HEK293 (cell line): Measurements from ENCODE around the gene MYO5C.

Experiments used
- CTCF ChIA-PET: fragments of 350-600 bp; formaldehyde crosslinking; extraction: SDS; loops from one replicate; lab custom pipeline; 2021; ENCODE audit warnings: antibody characterized with exemption; lab: Yijun Ruan, JAX
- POLR2A ChIA-PET: fragments of 300-600 bp; formaldehyde crosslinking; extraction: SDS; loops from one replicate; lab custom pipeline; 2020; ENCODE audit warnings: antibody characterized with exemption, inconsistent platforms; lab: Yijun Ruan, JAX
- H3K27ac ChIP-seq: fragments of 200-500 bp; sonication (Bioruptor generic); 2 replicates; pipeline ENCODE4 v1.5.1; 2014; ENCODE audit warnings: low read depth, low read length, control low read depth, inconsistent platforms; ENCODE audit errors: extremely low read depth
- H3K36me3 ChIP-seq, 2 experiments: fragments of 200-500 bp in 1 of 2; sonication (Bioruptor generic) in 1 of 2; 1 replicate in 1 of 2; 2 replicates in 1 of 2; pipeline ENCODE4 v1.5.1; 2014 to 2017; ENCODE audit warnings: inconsistent platforms in 2 of 2, low read length in 2 of 2; ENCODE audit not compliant: control insufficient read depth in 2 of 2, insufficient read depth in 1 of 2
- H3K4me1 ChIP-seq: fragments of 200-500 bp; sonication (Bioruptor generic); 2 replicates; pipeline ENCODE4 v1.5.1; 2014; ENCODE audit warnings: mild to moderate bottlenecking, low read length, inconsistent platforms; ENCODE audit not compliant: control insufficient read depth, insufficient read depth
- H3K4me3 ChIP-seq: 2 replicates; pipeline ENCODE4 v1.5.1; 2011; ENCODE audit warnings: low read depth, mild to moderate bottlenecking, control low read depth, low read length, moderate library complexity
- H3K9me3 ChIP-seq: fragments of 200-500 bp; sonication (Bioruptor generic); 2 replicates; pipeline ENCODE4 v1.5.1; 2014; ENCODE audit warnings: low read depth, low read length, inconsistent platforms; ENCODE audit not compliant: control insufficient read depth, insufficient read depth
- EGR2 ChIP-seq: fragments of 450-650 bp; formaldehyde crosslinking; IDR thresholded peaks from 2 replicates; pipeline ENCODE4 v1.5.1; 2016; ENCODE audit warnings: low read depth, missing biosample characterization, missing genetic modification characterization
- FEZF1 ChIP-seq: fragments of 450-650 bp; formaldehyde crosslinking; IDR thresholded peaks from 2 replicates; pipeline ENCODE4 v1.5.1; 2016; ENCODE audit warnings: missing biosample characterization, missing genetic modification characterization
- SP3 ChIP-seq: fragments of 450-650 bp; formaldehyde crosslinking; IDR thresholded peaks from 2 replicates; pipeline ENCODE4 v1.5.1; 2016; ENCODE audit warnings: missing biosample characterization, missing genetic modification characterization
- WT1 ChIP-seq: fragments of 450-650 bp; formaldehyde crosslinking; IDR thresholded peaks from 2 replicates; pipeline ENCODE4 v1.5.1; 2016; ENCODE audit warnings: missing biosample characterization, missing genetic modification characterization
- ZBTB48 ChIP-seq: fragments of 450-650 bp; formaldehyde crosslinking; IDR thresholded peaks from 2 replicates; pipeline ENCODE4 v1.5.1; 2016; ENCODE audit warnings: missing biosample characterization, missing genetic modification characterization
- ZFHX2 ChIP-seq: fragments of 450-650 bp; formaldehyde crosslinking; conservative IDR thresholded peaks from 2 replicates; pipeline ENCODE4 v1.5.1; 2016; ENCODE audit warnings: missing biosample characterization, missing genetic modification characterization
- ZNF366 ChIP-seq: fragments of 450-650 bp; formaldehyde crosslinking; conservative IDR thresholded peaks from 2 replicates; pipeline ENCODE4 v1.5.1; 2016; ENCODE audit warnings: missing biosample characterization, missing genetic modification characterization
- TF ChIP-seq, protein P1 (sequence below): fragments of 450-650 bp; formaldehyde crosslinking; IDR thresholded peaks from 2 replicates; pipeline ENCODE4 v1.5.1; 2016; ENCODE audit warnings: missing biosample characterization, missing genetic modification characterization
- TF ChIP-seq, protein P2 (sequence below): fragments of 450-650 bp; formaldehyde crosslinking; IDR thresholded peaks from 2 replicates; pipeline ENCODE4 v1.5.1; 2017; ENCODE audit warnings: missing biosample characterization, missing genetic modification characterization
- TF ChIP-seq, protein P3 (sequence below): fragments of 450-650 bp; IDR thresholded peaks from 2 replicates; pipeline ENCODE4 v1.5.1; 2018; ENCODE audit warnings: missing biosample characterization, mild to moderate bottlenecking, missing genetic modification characterization

The MYO5C gene

DNA sequence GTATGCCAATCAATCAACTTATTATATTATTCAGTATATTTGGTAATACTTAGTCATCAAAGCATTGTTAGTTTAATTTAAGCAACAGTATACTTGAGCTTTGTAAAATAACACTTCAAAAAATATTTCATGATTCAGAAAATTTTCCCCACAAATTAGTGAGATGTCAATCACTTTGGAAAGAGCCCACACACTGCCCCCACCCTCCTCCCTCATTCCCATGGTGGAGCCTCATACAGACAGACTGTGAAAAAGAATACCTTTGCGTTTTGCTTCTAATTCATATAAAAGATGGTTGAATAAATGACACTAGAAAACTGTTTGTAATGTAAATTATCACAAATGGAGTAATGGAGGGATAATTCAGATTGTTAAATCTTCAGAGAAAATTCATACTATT is 43.3 kb upstream of the MYO5C start (continued):
- no peak for TF ChIP-seq ZFHX2 (tag by site-specific recombination)

DNA sequence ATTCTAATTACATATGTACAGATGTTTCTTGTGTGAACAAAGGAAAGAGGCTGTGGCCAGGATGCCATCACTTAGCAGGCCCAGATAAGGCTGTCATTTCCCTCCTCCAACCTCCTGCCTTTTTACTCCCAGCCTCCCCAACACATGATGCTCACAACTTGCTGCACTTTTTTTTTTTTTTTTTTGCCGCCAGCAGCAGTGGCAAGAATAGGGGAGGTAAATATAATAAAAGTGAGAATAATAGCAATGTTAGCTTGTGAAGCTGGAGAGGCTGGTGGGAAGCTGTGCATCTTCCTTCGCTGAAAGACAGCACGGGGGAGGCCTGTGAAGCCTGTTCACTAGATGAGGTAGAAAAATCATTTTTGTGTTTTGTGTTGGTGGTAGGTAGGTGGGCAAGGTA is 42.5 kb upstream of the MYO5C start:
- CTCF ChIA-PET, result no interaction called here
- Histone ChIP-seq H3K27ac (no peak overlapping the region), H3K4me1 (no peaks in the 10 kb centered on the region)
- TF ChIP-seq EGR2 (peak; percentile 55), WT1 (tag by site-specific recombination) (0 out of 2 replicates have a peak, but pooled peaks have one; percentile 12), FEZF1 (tag by site-specific recombination) (peak; percentile 30; the same call in 1 of the 2 replicates), ZFHX2 (tag by site-specific recombination) (peak; percentile 40), ZBTB48 (no peak)
- TF ChIP-seq, protein P1, sequence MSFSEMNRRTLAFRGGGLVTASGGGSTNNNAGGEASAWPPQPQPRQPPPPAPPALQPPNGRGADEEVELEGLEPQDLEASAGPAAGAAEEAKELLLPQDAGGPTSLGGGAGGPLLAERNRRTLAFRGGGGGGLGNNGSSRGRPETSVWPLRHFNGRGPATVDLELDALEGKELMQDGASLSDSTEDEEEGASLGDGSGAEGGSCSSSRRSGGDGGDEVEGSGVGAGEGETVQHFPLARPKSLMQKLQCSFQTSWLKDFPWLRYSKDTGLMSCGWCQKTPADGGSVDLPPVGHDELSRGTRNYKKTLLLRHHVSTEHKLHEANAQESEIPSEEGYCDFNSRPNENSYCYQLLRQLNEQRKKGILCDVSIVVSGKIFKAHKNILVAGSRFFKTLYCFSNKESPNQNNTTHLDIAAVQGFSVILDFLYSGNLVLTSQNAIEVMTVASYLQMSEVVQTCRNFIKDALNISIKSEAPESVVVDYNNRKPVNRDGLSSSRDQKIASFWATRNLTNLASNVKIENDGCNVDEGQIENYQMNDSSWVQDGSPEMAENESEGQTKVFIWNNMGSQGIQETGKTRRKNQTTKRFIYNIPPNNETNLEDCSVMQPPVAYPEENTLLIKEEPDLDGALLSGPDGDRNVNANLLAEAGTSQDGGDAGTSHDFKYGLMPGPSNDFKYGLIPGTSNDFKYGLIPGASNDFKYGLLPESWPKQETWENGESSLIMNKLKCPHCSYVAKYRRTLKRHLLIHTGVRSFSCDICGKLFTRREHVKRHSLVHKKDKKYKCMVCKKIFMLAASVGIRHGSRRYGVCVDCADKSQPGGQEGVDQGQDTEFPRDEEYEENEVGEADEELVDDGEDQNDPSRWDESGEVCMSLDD (tag by site-specific recombination), result no peak
- TF ChIP-seq, all 188 proteins: peak for 4
- POLR2A ChIA-PET, result no interaction called here
- Histone ChIP-seq H3K9me3 (no peaks in the 10 kb centered on the region), H3K4me3 (no peak overlapping the region), H3K36me3 (peaks cover 0 to 5% of the 10 kb centered on the region in 2 experiments; a peak in 1 of 3 replicates)

DNA sequence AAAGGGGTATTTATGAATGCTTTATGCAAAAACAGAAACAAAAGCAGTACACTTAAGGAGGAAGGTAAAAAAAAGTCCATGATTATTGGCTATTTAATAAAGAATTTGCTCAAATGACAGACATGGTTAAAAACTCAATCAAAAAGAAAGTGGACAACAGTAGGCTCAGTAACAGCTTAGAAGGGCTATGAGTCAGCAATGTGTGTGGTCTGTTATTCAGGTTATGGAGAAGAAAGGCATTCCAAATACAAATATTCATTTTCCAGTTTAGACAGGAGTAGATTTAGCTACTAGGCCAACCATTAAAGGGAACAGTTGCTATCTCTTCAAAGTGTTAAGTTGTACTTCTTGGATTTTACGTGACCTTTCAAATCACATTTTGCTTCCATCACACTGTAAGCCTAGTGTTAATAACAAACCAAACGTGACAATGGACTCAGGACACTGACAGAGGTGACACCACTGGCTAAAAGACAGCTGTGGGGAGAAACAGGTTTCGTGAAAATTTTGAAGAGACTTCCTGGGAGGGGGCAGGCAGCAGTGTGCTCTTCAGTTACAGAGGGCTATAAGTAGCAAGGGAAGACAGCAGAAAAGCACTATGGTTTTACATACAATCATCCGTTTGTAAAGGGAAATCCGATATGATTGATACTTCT is 41.7 kb upstream of the MYO5C start:
- no peak overlapping the region for H3K4me3 ChIP-seq
- H3K4me1 ChIP-seq, result no peaks in the 10 kb centered on the region
- TF ChIP-seq, protein P2, sequence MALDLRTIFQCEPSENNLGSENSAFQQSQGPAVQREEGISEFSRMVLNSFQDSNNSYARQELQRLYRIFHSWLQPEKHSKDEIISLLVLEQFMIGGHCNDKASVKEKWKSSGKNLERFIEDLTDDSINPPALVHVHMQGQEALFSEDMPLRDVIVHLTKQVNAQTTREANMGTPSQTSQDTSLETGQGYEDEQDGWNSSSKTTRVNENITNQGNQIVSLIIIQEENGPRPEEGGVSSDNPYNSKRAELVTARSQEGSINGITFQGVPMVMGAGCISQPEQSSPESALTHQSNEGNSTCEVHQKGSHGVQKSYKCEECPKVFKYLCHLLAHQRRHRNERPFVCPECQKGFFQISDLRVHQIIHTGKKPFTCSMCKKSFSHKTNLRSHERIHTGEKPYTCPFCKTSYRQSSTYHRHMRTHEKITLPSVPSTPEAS, result no peak
- 0 out of 2 replicates have a peak, but pooled peaks have one; percentile 11 for TF ChIP-seq ZNF366 (tag by site-specific recombination)
- ChIA-PET CTCF (interaction anchor here (1.0 kb wide), 1 partner anchor 398 kb away, joined by 4 read pairs; no protein-coding TSS in a partner anchor), POLR2A (no interaction called here)
- H3K9me3 ChIP-seq, result no peaks in the 10 kb centered on the region
- peaks cover 0 to 5% of the 10 kb centered on the region in 2 experiments; a peak in 1 of 3 replicates for H3K36me3 ChIP-seq
- H3K27ac ChIP-seq, result no peak overlapping the region

DNA sequence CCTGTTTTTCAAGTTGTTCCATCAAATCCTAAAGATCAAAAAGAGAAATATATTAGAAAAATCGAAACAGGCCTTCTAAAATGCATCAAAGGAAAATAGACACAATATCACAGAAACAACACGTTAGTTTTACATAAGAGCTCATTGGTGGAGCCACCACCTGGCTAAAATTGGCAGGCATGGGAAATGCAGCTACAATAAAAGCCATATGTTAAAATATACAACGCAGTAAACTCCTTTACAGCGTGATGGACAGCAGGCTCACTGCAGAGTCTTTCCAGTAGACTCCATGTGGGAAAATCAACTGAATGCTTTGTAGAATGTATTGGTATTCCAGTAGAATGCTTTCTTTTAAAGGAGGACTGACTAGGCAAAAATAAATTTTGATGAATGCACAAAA is 40.9 kb upstream of the MYO5C start:
- ChIA-PET CTCF (interaction anchor here (1.0 kb wide), 1 partner anchor 399 kb away, joined by 4 read pairs; no protein-coding TSS in a partner anchor), POLR2A (no interaction called here)
- Histone ChIP-seq H3K4me1 (no peaks in the 10 kb centered on the region), H3K9me3 (no peaks in the 10 kb centered on the region), H3K4me3 (no peak overlapping the region), H3K27ac (no peak overlapping the region), H3K36me3 (peaks cover 0 to 5% of the 10 kb centered on the region in 2 experiments; a peak in 1 of 3 replicates)
- no peak for TF ChIP-seq SP3 (tag by site-specific recombination)
- TF ChIP-seq, protein P3, sequence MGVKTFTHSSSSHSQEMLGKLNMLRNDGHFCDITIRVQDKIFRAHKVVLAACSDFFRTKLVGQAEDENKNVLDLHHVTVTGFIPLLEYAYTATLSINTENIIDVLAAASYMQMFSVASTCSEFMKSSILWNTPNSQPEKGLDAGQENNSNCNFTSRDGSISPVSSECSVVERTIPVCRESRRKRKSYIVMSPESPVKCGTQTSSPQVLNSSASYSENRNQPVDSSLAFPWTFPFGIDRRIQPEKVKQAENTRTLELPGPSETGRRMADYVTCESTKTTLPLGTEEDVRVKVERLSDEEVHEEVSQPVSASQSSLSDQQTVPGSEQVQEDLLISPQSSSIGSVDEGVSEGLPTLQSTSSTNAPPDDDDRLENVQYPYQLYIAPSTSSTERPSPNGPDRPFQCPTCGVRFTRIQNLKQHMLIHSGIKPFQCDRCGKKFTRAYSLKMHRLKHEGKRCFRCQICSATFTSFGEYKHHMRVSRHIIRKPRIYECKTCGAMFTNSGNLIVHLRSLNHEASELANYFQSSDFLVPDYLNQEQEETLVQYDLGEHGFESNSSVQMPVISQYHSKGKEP (tag by site-specific recombination), result peak; percentile 35; the same call in 1 of the 2 replicates
